HG02840 (cell line): Measurements from ENCODE around the gene HES4.
"Not testable (repeated sequence)": the region's sequence is repeated elsewhere in the genome, so short reads cannot be mapped to it uniquely, and the experiment has no call there.

Experiments used
- ATAC-seq: cut with Tn5 transposase; IDR thresholded peaks from one replicate; pipeline ENCODE4 v1.9.1; 2021; ENCODE audit warnings: mild to moderate bottlenecking, moderate library complexity, moderate number of reproducible peaks; ENCODE audit not compliant: unreplicated experiment, low FRiP score

Gene HES4

DNA sequence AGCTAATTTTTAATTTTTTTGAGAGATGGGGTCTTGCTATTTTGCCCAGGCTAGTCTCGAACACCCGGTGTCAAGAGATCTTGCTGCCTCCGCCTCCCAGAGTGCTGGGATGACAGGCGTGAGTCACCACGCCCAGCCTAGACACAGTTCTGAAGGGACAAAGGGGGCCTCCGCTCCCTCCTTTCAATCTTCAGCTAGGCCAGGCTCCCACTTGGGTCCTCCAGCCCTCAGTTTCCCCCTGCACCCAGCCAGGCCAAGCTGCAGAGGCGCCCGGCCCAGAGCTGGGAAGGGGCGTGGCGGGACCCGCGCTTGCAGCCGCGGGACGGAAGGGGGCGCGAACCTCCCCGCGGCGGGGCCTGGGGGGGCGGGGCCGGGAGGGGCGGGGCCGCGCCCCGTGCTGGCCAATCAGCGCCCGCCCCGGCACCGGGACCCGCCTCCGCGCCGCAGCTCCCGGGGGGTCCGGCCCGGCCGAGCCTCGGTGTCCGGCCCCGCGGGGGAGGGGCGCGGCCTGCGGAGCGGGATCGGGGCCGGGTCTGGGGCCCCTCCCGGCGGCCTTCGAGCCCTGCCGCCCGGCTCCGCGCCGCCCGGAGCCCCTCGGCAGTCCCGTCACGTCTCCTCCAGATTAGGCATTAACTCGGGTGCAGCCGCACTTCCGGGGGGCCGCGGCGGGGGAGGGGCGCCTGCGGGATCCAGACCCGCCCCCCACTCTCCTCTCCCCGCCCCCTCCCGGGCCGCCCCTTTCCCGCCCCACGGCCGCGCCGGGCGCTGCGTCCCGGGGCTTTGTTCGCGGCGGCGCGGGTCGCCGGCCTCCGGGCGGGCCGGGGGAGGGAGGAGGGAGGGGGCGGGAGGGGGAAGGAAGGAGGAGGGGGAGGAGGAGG, 19.5 kb upstream of the HES4 start:
- ATAC-seq, result peak; percentile 66

DNA sequence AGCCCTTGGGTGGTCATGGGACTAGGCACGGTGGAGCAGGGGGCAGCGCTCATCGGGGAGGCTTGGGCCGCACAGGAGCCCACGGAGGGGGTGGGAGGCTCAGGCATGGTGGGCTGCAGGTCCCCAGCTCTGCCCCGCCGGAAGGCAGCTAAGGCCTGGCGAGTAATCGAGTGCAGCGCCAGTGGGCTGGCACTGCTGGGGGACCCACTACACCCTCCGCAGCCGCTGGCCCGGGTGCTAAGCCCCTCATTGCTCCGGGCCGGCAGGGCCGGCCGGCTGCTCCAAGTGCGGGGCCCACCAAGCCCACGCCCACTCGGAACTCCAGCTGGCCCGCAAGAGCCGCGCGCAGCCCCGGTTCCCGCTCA, 18.4 kb upstream of the HES4 start:
- not testable (repeated sequence) for ATAC-seq

DNA sequence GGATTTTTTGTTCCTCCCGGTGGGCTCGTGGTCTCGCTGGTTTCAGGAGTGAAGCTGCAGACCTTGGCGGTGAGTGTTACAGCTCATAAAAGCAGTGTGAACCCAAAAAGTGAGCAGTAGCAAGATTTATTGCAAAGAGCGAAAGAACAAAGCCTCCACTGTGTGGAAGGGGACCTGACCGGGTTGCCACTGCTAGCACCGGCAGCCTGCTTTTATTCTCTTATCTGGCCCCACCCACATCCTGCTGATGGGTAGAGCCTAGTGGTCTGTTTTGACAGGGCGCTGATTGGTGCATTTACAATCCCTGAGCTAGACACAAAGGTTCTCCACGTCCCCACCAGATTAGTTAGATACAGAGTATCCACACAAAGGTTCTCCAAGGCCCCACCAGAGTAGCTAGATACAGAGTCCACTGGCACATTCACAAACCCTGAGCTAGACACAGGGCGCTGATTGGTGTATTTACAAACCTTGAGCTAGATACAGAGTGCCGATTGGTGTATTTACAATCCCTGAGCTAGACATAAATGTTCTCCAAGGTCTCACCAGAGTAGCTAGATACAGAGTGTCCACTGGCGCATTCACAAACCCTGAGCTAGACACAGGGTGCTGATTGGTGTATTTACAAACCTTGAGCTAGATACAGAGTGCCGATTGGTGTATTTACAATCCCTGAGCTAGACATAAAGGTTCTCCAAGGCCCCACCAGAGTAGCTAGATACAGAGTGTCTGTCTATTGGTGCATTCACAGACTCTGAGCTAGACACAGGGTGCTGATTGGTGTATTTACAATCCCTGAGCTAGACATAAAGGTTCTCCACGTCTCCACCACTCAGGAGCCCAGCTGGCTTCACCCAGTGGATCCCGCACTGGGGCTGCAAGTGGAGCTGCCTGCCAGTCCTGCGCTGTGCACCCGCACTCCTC, 17.8 kb upstream of the HES4 start:
- ATAC-seq, result not testable (repeated sequence)

DNA sequence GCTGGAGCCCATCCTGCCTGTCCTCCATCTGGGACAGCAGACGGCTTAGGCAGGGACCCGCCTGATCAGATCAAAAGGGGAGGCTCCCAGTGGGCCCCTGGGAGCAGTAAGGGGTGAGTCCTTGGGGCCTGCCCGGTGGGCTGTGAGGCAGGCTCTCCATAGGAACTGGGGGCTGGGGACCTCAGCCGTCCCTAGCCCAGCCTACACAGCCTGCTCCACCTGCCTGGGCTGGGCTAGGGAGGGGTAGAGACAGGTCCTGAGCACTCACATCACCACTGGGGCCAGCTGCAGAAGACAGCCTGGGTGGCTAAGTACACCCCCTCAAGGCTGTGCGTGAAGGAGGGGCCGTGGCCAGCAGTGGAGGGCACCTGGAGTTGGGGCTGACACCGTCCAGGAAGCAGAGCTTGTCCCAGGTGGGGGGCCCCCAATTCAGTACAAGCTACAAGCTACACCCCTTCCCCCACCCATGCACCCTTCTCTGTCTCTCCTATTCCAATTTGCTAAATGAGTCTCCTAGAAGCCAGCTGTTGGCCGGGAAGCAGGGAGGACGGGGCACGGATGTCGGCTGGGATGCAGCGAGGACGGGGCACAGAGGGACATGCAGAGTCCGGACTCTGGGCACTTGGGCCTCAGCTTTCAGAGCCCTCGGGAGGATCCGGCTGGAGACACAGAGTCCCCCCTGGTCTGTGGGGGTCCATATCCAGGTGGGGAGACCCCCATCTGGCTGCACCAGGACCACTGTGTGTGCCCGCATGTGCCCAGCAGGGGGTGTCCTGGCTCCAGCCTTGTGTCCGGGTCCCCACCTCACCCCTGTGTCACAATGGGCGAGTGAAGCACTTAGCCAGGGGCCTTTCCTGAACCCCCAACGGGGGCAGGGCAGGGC, 15.1 kb upstream of the HES4 start:
- ATAC-seq, result no peak

DNA sequence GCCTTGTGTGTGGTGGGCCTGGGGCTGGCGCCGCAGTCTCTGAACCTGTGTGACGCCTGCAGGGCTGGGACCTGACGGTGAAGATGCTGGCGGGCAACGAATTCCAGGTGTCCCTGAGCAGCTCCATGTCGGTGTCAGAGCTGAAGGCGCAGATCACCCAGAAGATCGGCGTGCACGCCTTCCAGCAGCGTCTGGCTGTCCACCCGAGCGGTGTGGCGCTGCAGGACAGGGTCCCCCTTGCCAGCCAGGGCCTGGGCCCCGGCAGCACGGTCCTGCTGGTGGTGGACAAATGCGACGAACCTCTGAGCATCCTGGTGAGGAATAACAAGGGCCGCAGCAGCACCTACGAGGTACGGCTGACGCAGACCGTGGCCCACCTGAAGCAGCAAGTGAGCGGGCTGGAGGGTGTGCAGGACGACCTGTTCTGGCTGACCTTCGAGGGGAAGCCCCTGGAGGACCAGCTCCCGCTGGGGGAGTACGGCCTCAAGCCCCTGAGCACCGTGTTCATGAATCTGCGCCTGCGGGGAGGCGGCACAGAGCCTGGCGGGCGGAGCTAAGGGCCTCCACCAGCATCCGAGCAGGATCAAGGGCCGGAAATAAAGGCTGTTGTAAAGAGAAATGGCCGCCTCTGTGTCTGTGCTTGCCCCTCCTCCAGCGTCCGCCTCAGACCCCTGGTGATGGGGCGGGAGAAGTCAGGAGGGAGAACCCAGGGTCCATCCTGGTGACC, 14.2 kb upstream of the HES4 start:
- ATAC-seq, result no peak

DNA sequence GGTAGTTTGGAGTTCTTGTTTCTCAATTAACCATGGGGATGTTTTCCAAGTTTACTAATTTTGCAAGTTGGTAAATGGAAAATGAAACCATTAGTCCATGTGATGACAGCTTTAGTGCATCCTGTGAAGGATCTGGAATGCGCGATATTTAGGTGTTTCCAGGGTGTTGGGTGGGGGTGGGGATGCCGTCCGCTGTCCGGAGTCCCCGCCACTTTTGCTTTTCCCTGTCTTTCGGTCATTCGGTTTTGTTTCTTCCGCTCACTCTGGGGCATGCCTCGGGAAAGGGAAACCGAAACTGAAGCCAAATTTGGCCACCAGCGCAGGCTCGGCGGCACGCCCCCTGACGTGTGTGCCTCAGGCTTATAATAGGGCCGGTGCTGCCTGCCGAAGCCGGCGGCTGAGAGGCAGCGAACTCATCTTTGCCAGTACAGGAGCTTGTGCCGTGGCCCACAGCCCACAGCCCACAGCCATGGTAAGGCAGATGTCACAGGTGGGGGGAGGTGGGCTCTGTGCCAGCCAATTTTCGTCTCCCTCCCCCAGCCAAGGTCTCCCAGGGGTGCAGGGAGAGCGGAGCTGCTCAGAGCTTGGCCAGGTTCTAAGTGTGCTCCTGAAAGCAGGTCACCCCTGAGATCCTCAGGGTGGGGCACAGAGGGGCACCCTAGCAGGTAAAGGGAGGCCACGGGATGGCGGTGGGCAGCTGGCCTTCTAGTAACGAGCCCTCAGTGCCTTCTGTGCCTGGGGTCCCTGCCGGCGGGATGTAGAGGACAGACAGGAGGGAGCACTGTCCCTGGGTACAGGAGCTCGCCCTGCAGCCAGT, 13.4 kb upstream of the HES4 start, which contains the start of gene ISG15:
ISG15 (plus strand) TSS at position 393 of the 817 bp plus-strand sequence; CDS start at position 470, 77 bp downstream.
- ATAC-seq, result peak; percentile 81

DNA sequence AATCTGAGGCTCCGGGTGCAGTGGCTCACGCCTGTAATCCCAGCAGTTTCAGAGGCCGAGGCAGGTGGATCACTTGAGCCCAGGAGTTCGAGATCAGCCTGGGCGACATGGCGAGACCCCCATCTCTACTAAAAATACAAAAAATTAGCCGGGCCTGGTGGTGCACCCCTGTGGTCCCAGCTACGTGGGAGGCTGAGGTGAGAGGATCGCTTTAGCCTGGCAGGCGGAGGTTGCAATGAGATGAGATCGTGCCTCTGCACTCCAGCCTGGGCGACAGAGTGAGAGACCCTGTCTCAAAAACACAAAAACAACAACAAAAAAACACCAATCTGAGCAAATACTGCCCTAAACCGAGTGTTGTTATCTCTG, 12.8 kb upstream of the HES4 start:
- ATAC-seq, result not testable (repeated sequence)

DNA sequence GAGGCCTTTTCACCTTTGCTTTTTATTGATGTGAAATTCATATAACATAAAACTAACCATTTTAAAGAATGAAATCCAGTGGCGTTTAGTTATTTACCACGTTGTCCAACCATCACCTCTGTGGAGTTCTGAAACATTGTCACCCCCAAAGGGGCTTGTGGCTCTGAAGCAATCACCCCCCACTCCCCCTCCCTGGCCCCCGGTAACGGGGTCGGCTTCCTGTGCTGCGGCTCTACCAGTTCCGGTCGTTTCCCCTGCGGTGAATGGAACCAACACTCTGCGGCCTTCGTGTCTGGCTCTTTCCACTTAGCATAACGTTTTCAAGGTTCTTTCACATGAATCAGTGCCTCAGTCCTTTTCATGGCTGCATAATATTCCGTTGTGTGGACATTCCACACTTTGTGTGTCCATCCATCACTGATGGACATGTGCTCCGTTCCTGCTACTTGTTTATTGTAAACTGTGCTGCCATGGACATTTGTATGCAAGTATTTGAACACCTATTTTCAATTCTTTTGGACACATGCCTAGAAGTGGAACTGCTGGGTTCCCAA, 11.6 kb upstream of the HES4 start:
- no peak for ATAC-seq

DNA sequence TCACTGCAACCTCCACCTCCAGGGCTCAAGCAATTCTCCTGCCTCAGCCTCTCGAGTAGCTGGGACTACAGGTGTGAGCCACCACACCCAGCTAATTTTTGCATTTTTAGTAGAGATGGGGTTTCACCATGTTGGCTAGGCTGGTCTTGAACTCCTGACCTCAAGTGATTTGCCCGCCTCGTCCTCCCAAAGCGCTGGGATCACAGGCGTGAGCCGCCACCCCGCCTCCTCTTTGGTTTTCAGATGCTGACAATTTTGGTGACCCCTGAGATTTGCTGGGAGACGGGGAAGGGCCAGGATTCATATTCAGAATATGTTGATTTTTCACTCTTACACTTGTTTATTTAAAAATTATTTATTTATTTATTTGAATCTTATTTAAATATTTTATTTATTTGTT, 10.2 kb upstream of the HES4 start:
- not testable (repeated sequence) for ATAC-seq

DNA sequence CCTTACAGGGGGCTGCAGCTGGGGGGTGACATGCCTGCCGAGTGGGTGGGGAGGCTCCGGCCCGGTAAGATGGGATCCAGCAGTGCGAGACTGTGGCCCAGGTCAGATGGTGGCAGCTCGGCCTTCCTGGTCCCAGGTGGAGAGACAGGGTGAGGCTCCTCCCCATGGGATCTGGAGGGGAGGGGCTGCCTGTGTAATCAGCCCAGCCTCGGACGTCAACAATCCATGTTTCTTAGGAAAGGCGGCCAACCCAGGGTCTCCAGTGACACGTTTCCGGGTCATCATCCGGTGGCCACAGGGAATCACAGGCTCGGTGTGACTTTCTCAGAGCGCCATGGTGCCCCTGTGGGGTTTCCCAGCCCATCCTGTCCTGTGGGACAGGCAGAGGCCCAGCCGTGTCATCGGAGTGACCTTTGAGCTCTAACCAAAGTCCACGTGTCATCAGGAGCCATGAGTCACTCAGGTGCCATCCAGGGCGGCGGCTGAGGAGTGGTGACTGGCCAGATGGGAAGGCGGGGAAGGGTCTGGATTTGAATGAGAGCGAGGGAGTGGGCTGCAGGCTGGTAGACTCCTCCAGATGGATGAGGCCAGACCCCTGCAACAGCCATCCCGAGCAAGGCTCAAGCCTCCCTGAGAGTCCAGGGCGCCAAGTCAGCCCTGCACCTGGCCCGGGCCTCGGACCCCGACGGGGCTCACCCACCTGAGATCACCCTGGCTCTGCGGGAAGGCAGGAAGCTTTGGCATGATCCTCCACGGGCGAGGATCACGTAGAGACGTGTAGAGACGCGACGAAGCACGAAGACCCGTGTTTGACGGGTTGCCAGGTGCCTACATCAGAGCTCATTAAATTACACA, 6.6 kb upstream of the HES4 start:
- ATAC-seq, result no peak

DNA sequence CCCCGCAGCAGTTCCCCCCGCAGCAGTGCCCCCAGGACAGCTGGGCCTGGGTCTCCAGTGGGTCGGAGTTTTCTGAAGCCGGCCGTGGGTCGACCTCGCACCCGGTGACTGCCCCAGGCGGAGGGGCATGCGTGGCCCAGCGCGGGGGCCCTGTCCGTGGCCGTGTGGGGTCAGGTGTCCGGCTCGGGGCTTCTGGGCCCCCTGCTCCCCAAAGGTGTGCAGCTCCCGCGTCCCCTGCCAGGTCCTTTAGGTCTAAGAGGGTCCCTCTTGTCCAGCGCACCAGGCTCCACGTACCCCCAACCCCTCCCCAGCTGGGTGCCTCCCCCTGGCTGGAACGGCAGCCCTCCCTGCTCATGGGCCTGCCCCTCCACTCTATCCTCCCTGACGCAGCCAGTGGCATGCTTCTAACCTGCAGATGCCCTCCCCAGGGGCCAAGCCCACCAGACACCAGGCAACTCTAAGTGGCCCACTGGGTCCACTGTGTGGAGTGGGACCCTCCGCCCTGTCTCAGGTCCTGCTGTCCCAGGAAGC, 5.9 kb upstream of the HES4 start:
- ATAC-seq, result no peak

DNA sequence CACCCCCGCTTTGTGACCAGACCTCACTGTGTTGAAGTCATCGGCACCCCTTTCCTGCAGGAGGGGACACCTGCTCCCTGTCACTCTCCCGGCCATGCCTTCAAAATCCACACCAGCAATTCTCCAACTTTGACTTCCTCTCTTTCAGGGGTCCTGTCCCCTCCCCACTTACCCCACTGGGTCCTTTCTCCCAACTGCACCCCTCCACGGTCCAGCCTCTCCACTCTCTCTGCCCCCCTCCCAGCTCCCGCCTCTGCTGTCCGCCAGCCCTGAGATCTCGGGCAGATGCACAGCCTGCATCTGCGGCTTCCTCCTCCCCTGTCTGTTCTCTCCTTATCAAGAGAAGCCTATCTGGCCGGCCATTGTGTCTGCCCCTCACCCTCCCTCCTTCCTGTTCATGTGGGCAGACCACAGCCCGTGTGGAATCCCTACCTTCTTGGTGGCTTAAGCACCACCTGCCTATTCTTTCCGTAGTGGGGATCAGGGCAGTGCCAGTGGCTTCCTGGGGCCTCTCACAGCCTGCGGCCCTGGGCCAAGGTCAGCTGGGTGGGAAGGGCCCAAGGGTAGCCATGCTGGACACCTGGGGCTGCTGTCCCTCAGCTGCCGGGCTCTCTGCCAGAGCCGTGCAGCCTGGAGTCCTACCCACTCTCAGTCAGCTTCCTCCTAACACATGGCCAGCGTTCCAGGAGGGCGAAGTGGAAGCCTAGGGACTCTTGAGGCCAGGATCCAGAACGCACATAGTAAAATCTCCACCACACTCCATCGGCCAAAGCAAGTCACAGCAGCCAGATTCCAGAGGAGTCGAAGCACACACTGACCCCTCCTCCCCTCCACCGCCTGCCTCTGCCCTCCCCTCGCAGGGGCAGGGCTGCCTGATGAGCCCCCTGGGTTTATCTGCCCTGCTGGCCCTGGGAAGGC, 5.1 kb upstream of the HES4 start:
- ATAC-seq, result no peak

DNA sequence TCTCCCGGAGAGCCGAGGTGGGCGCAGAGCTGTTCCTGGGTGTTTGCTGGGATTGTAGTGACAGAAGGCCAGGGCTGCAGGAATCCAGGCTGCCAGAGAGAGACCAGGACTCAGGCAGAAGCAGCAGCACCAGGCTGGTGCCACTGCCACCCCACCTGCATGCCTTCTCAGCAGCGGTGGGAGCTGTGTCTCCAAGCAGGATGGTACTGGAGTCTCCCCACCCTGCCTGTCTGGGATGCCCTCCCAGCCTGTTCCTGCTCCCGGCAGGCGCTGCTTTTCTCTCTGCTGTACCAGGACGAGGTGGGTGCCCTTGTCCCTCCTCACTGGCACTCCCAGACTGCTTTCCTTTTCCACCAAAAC, 4.5 kb upstream of the HES4 start:
- no peak for ATAC-seq

DNA sequence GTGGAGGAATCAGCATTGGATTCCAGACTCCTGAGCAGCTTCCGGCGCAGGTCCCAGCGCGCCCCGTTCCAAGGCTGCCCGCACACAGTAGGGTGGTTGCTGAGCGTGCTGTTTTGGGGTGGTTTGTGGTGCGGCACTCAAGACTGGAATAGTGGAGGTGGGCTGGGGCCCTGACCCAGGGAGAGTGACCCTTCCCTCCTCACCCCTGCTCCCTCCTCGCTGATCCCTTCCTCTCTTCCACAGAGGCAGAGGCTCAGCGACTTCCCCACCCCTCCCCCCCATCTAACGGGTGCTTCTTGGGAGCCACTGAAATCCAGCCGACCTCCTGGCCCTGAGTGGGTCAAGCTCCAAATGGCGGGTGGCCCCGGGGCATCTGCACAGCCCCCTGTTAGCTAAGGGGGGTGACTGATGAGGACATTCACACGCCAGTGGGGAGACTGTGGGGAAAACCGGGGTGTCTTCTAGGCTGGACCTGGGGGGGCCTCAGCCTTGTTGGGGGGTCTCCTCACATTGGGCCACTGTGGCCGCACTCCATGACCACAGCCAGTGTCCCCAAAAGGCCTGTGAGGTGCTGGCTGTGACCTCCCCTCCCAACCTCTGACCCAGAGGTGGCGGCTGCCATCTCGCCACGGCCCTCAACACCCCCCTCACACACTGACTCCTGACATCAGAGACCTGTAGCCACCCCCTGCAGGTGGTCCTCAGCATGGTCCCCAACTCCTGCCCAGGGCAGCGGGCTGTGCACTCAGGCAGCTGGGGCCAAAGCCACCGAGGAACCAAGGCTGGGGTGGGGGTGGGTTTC, 3.9 kb upstream of the HES4 start:
- no peak for ATAC-seq

DNA sequence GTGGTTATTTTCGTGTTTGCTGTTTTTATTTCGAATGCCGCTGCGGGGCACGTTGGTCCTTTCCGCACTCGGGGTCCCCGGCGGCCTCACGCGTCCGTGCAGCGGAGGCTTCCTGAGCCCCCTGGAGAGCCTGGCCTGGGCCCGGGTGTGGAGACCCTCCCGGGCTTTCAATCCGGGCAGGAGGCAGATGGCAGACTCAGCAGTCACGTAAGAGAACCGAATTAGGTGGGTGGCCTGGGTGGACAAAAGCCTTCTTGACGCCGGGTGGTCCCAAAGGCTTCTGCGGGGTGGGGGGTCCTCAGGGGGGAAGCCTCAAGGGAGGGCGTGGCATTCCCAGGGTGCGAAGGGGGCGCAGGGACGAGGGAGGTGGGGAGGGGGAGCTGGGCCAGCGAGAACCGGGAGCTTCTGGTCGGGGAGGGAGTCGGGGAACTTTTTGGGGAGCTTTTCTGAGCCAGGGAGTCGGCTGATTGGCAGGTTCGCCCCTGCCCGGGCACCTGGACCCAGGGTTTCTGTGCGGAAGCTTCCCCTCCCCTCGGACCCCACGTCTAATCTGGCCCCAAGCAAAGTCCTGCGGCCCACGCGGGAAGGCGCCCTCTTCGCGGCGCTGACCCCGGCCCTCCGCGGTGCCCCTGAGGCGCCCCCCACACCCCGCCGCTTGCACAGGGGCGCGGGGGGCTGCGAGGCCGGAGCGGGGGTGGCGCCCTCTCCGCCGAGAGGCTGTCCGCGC, 1.3 kb upstream of the HES4 start:
- no peak for ATAC-seq
